Ovary (tissue), 9 donors: ENCODE results near the gene CFAP58. TPM values are rescaled to one million over a fixed set of nuclear protein-coding genes. Genes with fewer than 3 reads are reported as not detected.
A peak's percentile ranks its signal among the peaks of the same experiment; 100 is the strongest.

Source experiments
- DNase-seq, 5 donors: peaks; one replicate each; pipeline ENCODE4 v3.0.0-alpha.2; 2019 to 2020
- H3K27ac ChIP-seq, 2 donors: fragments of 200-600 bp; one replicate each; pipeline versions ENCODE4 v1.5.1 to v1.8.0; 2019 to 2022
- H3K27me3 ChIP-seq: fragments of 200-600 bp; one replicate; pipeline ENCODE4 v1.8.0; 2022
- H3K36me3 ChIP-seq: fragments of 200-600 bp; sonication (generic); one replicate; pipeline ENCODE4 v1.5.1; 2019
- H3K4me1 ChIP-seq: one replicate; pipeline ENCODE4 v1.8.1; 2013; ENCODE audit warnings: mild to moderate bottlenecking, moderate library complexity; ENCODE audit not compliant: insufficient read depth
- H3K4me3 ChIP-seq: fragments of 200-600 bp; sonication (generic); one replicate; pipeline ENCODE4 v1.5.1; 2017
- H3K9me3 ChIP-seq, 2 donors: fragments of 200-600 bp in 1 of 2; sonication (generic) in 1 of 2; one replicate each; pipeline versions ENCODE4 v1.5.1 to v1.8.1; 2013 to 2019; ENCODE audit warnings: mild to moderate bottlenecking in 1 of 2, moderate library complexity in 1 of 2
- EP300 ChIP-seq: sonication (generic); formaldehyde crosslinking; IDR thresholded peaks from one replicate; pipeline ENCODE4 v1.6.1; 2017; ENCODE audit warnings: antibody characterized with exemption
- POLR2A ChIP-seq: fragments of 450-650 bp; IDR thresholded peaks from one replicate; pipeline ENCODE4 v1.6.1; 2017; ENCODE audit warnings: antibody characterized with exemption, mild to moderate bottlenecking, moderate library complexity
- WGBS, 3 donors: extraction: QIAGEN DNeasy Blood & Tissue Kit in 1 of 3; methylation state at CpG; one replicate each; pipeline versions ENCODE4 v1.1.5 to v1.1.7; 2013 to 2017; 5-methylcytosine and 5-hydroxymethylcytosine counted together
- intact Hi-C, 4 donors: fragments of 100-400 bp; cut with DNase I; formaldehyde crosslinking; loops; one replicate each; pipeline versions ENCODE4 v1.11.0 to v1.15.1; 2022 to 2023
- polyA plus RNA-seq, 2 donors: library from polyadenylated mRNA; stranded (reverse); fragments of 200-250 nt in 1 of 2; fragments of 350-450 nt in 1 of 2; fragmentation: Illumina TruSeq in 1 of 2; extraction: RNeasy Lipid Tissue Mini Kit (QIAGEN cat#74804) in 1 of 2; gene quantifications; one replicate each; pipeline ENCODE4 v1.2.3, GENCODE V29; 2013 to 2014
- total RNA-seq, 7 donors: library from RNA; depleted of rRNA in 2 of 7; stranded (reverse); fragments of >200 nt in 2 of 7; fragmentation: NEBNext Ultra II Directional in 3 of 7; extraction: Animal tissue kit (Norgen Biotek cat#: 25700) in 3 of 7; gene quantifications; one replicate each; pipeline versions ENCODE4 v1.1.0 to v1.2.4, GENCODE V29; 2016 to 2023
- TF ChIP-seq, protein P1 (sequence below), 3 donors: fragments of 450-650 bp in 2 of 3; fragments of 200-600 bp in 1 of 3; IDR thresholded peaks; one replicate each; pipeline versions ENCODE4 v1.5.1 to v1.8.0; 2016 to 2022; ENCODE audit warnings: antibody characterized with exemption in 3 of 3, mild to moderate bottlenecking in 1 of 3
- donor health status: DM: no; HTN: no; CAD: no; lungs with moderate emphysema.
- donor health status: DM: no; HTN: no; CAD: no.
- donor health status: Bipolar disorder and iron deficiency.
- donor health status: DM: yes; HTN: yes; CAD: no.
- donor health status: DM: no; HTN: no; CAD: no.
- donor health status: DM: yes; HTN: yes; CAD: no.

The CFAP58 gene
- total and polyA plus RNA-seq, 9 donors: 0.17 to 7.9 (median 0.60) TPM

DNA sequence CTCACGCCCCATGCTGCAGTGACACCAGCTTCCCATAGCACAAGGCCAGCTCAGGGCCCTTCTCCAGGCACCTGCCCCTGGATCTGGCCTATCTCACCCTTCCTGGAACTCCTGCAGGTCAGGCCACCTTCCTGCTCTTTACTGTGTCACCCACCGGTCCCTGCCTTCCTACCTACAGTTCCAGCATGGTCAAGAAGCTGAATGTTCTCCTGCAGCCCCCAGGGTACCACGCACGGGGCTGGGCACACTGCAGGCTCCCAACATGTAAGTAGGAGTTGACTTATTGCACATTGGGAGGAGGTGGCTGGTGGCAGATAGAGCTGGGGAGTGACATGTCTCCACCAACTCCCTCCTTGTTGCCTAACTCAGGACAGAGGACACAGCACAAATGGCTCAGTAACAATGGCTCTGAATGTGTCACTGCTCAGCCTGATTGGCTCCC lies 29.9 kb upstream of the CFAP58 start:
- H3K27me3 ChIP-seq: no peaks in the 10 kb centered on the region
- H3K9me3 ChIP-seq: no peaks in the 10 kb centered on the region
- H3K4me1 ChIP-seq: peaks cover 38% of the 10 kb centered on the region
- TF ChIP-seq POLR2A: no peak
- TF ChIP-seq, protein P1, sequence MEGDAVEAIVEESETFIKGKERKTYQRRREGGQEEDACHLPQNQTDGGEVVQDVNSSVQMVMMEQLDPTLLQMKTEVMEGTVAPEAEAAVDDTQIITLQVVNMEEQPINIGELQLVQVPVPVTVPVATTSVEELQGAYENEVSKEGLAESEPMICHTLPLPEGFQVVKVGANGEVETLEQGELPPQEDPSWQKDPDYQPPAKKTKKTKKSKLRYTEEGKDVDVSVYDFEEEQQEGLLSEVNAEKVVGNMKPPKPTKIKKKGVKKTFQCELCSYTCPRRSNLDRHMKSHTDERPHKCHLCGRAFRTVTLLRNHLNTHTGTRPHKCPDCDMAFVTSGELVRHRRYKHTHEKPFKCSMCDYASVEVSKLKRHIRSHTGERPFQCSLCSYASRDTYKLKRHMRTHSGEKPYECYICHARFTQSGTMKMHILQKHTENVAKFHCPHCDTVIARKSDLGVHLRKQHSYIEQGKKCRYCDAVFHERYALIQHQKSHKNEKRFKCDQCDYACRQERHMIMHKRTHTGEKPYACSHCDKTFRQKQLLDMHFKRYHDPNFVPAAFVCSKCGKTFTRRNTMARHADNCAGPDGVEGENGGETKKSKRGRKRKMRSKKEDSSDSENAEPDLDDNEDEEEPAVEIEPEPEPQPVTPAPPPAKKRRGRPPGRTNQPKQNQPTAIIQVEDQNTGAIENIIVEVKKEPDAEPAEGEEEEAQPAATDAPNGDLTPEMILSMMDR (IDR thresholded peaks at IDR 0.05): no peak
- no peak for TF ChIP-seq EP300
- no peaks in the 10 kb centered on the region for H3K36me3 ChIP-seq
- no peak overlapping the region for H3K4me3 ChIP-seq
- H3K27ac ChIP-seq: no peak overlapping the region
- intact Hi-C loops: no loop called here
- DNase-seq: peak in 1 of 5 donors; percentile 7
- WGBS, 3 donors: 95 to 96% (median 96%) methylated on average over 4 of the region's 4 CpGs

GRCh38 chr10:104324221-104324686 lies 29.4 kb upstream of the CFAP58 start:
- intact Hi-C loops: no loop called here
- no peak overlapping the region for H3K4me3 ChIP-seq
- no peaks in the 10 kb centered on the region for H3K9me3 ChIP-seq
- 84 to 87% (median 86%) methylated on average over 9 of the region's 9 CpGs for WGBS, 3 donors
- TF ChIP-seq, protein P1 (IDR thresholded peaks at IDR 0.05): no peak
- TF ChIP-seq POLR2A (no peak), EP300 (no peak)
- H3K36me3 ChIP-seq: no peaks in the 10 kb centered on the region
- H3K27me3 ChIP-seq: no peaks in the 10 kb centered on the region
- H3K4me1 ChIP-seq: peaks cover 37% of the 10 kb centered on the region
- no peak overlapping the region for H3K27ac ChIP-seq
- peak in 3 of 5 donors; percentile 7 to 25 (median 14) for DNase-seq

GRCh38 chr10:104324931-104325330 lies 28.7 kb upstream of the CFAP58 start:
- Histone ChIP-seq H3K9me3 (no peaks in the 10 kb centered on the region), H3K4me3 (no peak overlapping the region), H3K4me1 (peaks cover 43% of the 10 kb centered on the region), H3K27ac (no peak overlapping the region), H3K36me3 (no peaks in the 10 kb centered on the region), H3K27me3 (no peaks in the 10 kb centered on the region)
- no peak for TF ChIP-seq EP300
- TF ChIP-seq, protein P1 (IDR thresholded peaks at IDR 0.05): no peak
- TF ChIP-seq POLR2A: no peak
- DNase-seq: no peak
- WGBS, 3 donors: 94 to 98% (median 96%) methylated on average over 10 of the region's 10 CpGs
- intact Hi-C loops: no loop called here

- TF ChIP-seq, protein P1 (IDR thresholded peaks at IDR 0.05): no peak
- TF ChIP-seq EP300 (no peak), POLR2A (no peak)
- Histone ChIP-seq H3K27ac (peak overlapping the region in 1 of 2 donors; percentile 9), H3K4me1 (peaks cover 48% of the 10 kb centered on the region), H3K36me3 (no peaks in the 10 kb centered on the region), H3K27me3 (no peaks in the 10 kb centered on the region), H3K4me3 (no peak overlapping the region), H3K9me3 (no peaks in the 10 kb centered on the region)
- 78 to 88% (median 81%) methylated on average over 28 of the region's 28 CpGs for WGBS, 3 donors
- intact Hi-C loops: no loop called here
- DNase-seq: peak in 2 of 5 donors; percentile 25 to 29
Observed at GRCh38 chr10:104325436-104326435, 27.9 kb upstream of the CFAP58 start.
